ENCODE data around the gene UBE2E2. TPM values are rescaled to one million over a fixed set of nuclear protein-coding genes. Genes with fewer than 3 reads are reported as not detected.
A peak's percentile ranks its signal among the peaks of the same experiment; 100 is the strongest.
"Not testable (repeated sequence)": the region's sequence is repeated elsewhere in the genome, so short reads cannot be mapped to it uniquely, and the experiment has no call there.

Gene UBE2E2
- total RNA-seq, 2 donors from 2014 or later: 2.9 to 6.6 TPM

- ATAC-seq (replicated peaks): no peak
- H3K36me3 Mint-ChIP-seq (ENCODE audit: low read depth): no peaks in the 10 kb centered on the region
- H3K4me1 Mint-ChIP-seq: no peaks in the 10 kb centered on the region
- no peak overlapping the region for H3K27ac Mint-ChIP-seq
- peaks cover 3% of the 10 kb centered on the region for H3K27me3 Mint-ChIP-seq
- H3K4me3 Mint-ChIP-seq: no peak overlapping the region
- no peaks in the 10 kb centered on the region for H3K9me3 Mint-ChIP-seq
Measured at GRCh38 chr3:23175341-23176083, 27.6 kb upstream of the UBE2E2 start.

- not testable (repeated sequence) for H3K4me3 Mint-ChIP-seq; H3K9me3 Mint-ChIP-seq; H3K4me1 Mint-ChIP-seq; H3K36me3 Mint-ChIP-seq (ENCODE audit: low read depth); H3K27ac Mint-ChIP-seq; H3K27me3 Mint-ChIP-seq
- ATAC-seq (replicated peaks): peak; percentile 5
Measured at GRCh38 chr3:23176839-23177238, 26.3 kb upstream of the UBE2E2 start.

- H3K4me1 Mint-ChIP-seq: no peaks in the 10 kb centered on the region
- no peak overlapping the region for H3K4me3 Mint-ChIP-seq
- H3K27ac Mint-ChIP-seq: no peak overlapping the region
- H3K36me3 Mint-ChIP-seq (ENCODE audit: low read depth): no peaks in the 10 kb centered on the region
- no peak for ATAC-seq (replicated peaks)
- H3K27me3 Mint-ChIP-seq: peaks cover 5% of the 10 kb centered on the region
- no peaks in the 10 kb centered on the region for H3K9me3 Mint-ChIP-seq
Measured at GRCh38 chr3:23182996-23183513, 20.1 kb upstream of the UBE2E2 start.

GRCh38 chr3:23183731-23184130, 19.4 kb upstream of the UBE2E2 start:
- Mint-ChIP-seq H3K4me3 (no peak overlapping the region), H3K27ac (no peak overlapping the region), H3K4me1 (no peaks in the 10 kb centered on the region), H3K9me3 (no peaks in the 10 kb centered on the region), H3K27me3 (peaks cover 5% of the 10 kb centered on the region), H3K36me3 (ENCODE audit: low read depth) (no peaks in the 10 kb centered on the region)
- ATAC-seq (replicated peaks): no peak

- Mint-ChIP-seq H3K27ac (no peak overlapping the region), H3K27me3 (peaks cover 5% of the 10 kb centered on the region), H3K36me3 (ENCODE audit: low read depth) (no peaks in the 10 kb centered on the region), H3K9me3 (no peaks in the 10 kb centered on the region), H3K4me1 (no peaks in the 10 kb centered on the region), H3K4me3 (no peak overlapping the region)
- ATAC-seq (replicated peaks): no peak
Measured at GRCh38 chr3:23185861-23186260, 17.3 kb upstream of the UBE2E2 start.

DNA sequence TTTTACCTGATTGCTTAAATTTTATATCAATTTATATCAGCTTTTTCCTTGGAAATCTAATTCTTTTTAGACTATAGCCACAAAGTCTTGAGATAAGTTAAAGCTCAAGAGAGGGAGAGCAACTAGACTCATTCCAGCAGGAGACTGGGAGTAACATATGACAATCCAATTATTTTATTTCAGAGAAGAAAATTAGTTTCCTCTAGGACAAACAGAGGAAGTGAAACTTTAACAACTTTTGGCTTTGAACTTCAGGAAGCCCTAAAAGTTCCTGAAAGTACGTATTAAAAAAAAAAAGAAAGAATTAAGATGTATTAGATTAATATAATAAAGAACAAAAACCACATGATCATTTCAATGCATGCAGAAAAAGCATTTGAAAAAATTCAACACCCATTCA, 13.9 kb upstream of the UBE2E2 start:
- no peaks in the 10 kb centered on the region for H3K4me1 Mint-ChIP-seq
- H3K27me3 Mint-ChIP-seq: peaks cover 5% of the 10 kb centered on the region
- no peaks in the 10 kb centered on the region for H3K9me3 Mint-ChIP-seq
- no peak overlapping the region for H3K4me3 Mint-ChIP-seq
- no peaks in the 10 kb centered on the region for H3K36me3 Mint-ChIP-seq (ENCODE audit: low read depth)
- H3K27ac Mint-ChIP-seq: no peak overlapping the region
- no peak for ATAC-seq (replicated peaks)

- Mint-ChIP-seq H3K27me3 (peaks cover 3% of the 10 kb centered on the region), H3K9me3 (no peaks in the 10 kb centered on the region), H3K36me3 (ENCODE audit: low read depth) (no peaks in the 10 kb centered on the region)
Measured at GRCh38 chr3:23192816-23193215, 10.3 kb upstream of the UBE2E2 start.

DNA sequence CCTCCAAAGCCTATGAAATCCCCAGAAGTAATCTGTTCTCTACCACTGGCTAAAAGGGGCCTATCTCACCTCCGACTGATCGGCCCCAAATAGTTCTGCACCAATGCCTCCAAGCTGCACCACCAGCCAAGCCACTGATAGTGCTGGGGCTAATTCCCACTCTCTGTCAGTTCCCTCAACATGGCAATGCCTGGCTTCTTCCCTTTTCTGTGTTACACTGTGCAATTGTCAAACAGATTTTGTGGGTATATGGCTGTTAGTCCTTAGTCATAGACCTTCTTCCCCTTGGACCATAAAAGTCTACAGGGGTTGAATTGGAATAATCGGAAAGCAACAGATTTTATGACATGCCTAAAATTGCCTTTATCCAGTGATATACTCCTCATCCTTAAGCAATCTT, 9.3 kb upstream of the UBE2E2 start:
- H3K36me3 Mint-ChIP-seq (ENCODE audit: low read depth): no peaks in the 10 kb centered on the region
- no peak for ATAC-seq (replicated peaks)
- H3K27me3 Mint-ChIP-seq: peaks cover 3% of the 10 kb centered on the region
- no peaks in the 10 kb centered on the region for H3K9me3 Mint-ChIP-seq
- H3K4me1 Mint-ChIP-seq: no peaks in the 10 kb centered on the region
- H3K4me3 Mint-ChIP-seq: no peak overlapping the region
- H3K27ac Mint-ChIP-seq: no peak overlapping the region

More at GRCh38 chr3:23192816-23193215, 10.3 kb upstream of the UBE2E2 start:
- Mint-ChIP-seq H3K4me3 (no peak overlapping the region), H3K27ac (no peak overlapping the region), H3K4me1 (no peaks in the 10 kb centered on the region)
- no peak for ATAC-seq (replicated peaks)

GRCh38 chr3:23198801-23199200, 4.3 kb upstream of the UBE2E2 start:
- Mint-ChIP-seq H3K4me3 (no peak overlapping the region), H3K9me3 (no peaks in the 10 kb centered on the region), H3K4me1 (peaks cover 4% of the 10 kb centered on the region), H3K36me3 (ENCODE audit: low read depth) (no peaks in the 10 kb centered on the region), H3K27me3 (peaks cover 19% of the 10 kb centered on the region), H3K27ac (no peak overlapping the region)
- ATAC-seq (replicated peaks): no peak

- Mint-ChIP-seq H3K4me1 (peaks cover 9% of the 10 kb centered on the region), H3K27ac (no peak overlapping the region), H3K4me3 (no peak overlapping the region), H3K9me3 (no peaks in the 10 kb centered on the region), H3K27me3 (peaks cover 27% of the 10 kb centered on the region), H3K36me3 (ENCODE audit: low read depth) (no peaks in the 10 kb centered on the region)
- no peak for ATAC-seq (replicated peaks)
Measured at GRCh38 chr3:23199649-23200048, 3.5 kb upstream of the UBE2E2 start.

DNA sequence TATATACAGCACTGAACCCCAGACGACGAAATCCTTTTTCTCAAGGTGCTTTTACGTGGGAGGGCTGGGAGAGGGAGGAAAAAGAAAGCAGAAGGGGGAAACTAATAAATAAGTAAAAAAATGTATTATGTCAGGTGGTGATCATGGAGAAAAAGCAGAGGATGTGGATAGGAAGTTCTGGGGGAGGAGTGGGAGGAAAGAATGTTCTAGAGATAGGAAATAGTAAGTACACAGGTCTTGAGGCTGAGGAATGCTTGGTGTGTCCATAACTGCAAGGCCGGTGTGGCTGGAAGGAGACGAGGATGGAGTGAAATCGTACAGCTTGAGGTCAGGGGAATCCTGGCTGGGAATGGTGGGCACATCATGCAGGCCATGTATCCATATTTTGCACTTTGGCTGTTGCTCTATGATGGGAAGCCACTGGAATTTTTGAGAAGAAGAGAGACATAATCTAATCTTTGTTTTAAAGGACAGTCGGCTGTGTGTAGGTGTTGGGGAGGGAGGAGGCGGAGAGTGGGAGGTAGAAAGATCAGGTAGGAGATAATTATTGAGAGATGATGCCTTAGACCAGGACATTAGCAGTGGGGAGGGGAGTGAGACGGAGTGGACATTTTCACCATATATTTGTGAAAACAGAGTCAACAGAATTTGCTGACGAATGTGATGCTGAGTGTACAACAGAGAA, 1.8 kb upstream of the UBE2E2 start:
- Mint-ChIP-seq H3K9me3 (no peaks in the 10 kb centered on the region), H3K4me3 (peak overlapping the region; percentile 53), H3K27ac (no peak overlapping the region), H3K36me3 (ENCODE audit: low read depth) (no peaks in the 10 kb centered on the region), H3K4me1 (peaks cover 9% of the 10 kb centered on the region), H3K27me3 (peaks cover 26% of the 10 kb centered on the region)
- ATAC-seq (replicated peaks): no peak

GRCh38 chr3:23202203-23202920, 765 bp upstream of the UBE2E2 start:
- peak overlapping the region; percentile 53 for H3K4me3 Mint-ChIP-seq
- H3K4me1 Mint-ChIP-seq: peaks cover 9% of the 10 kb centered on the region

DNA sequence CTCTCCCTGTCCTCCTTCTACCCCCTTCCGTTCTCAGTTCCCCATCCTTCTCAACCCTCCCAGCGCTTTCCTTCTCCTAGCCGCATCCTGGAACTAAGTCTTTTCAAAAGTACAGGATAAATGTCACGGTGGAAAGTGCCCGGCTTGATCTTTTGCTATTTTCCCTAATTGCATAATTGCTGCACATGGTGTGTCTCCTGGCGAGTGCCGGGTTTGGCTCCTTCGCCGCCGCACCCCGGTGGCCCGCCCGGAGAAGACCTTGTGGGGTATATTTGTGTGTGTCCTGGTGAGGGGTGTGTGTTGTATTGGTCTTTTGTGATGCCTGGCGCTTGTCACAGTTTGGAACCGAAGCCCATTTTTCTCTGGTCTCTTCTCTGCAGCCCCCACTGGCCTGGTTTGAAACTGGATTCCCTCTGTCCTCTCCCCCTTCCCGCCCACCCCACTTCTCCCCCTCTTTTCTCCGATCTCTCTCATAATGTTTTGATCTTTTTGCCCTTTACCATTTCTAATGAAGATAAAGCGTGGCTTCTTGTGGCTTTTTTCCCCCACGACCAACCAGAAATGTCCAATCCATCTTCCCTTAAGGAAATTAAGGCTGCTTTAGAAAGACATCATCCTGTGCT, 692 bp downstream of the UBE2E2 start:
- no peak for ATAC-seq (replicated peaks)
- Mint-ChIP-seq H3K4me1 (peaks cover 9% of the 10 kb centered on the region), H3K4me3 (peak overlapping the region; percentile 84), H3K27ac (peak overlapping the region; percentile 74), H3K36me3 (ENCODE audit: low read depth) (no peaks in the 10 kb centered on the region), H3K9me3 (no peaks in the 10 kb centered on the region), H3K27me3 (peaks cover 35% of the 10 kb centered on the region)

More at GRCh38 chr3:23202203-23202920, 765 bp upstream of the UBE2E2 start:
- H3K9me3 Mint-ChIP-seq: no peaks in the 10 kb centered on the region
- H3K27me3 Mint-ChIP-seq: peaks cover 34% of the 10 kb centered on the region
- peak; percentile 40 for ATAC-seq (replicated peaks)
- no peaks in the 10 kb centered on the region for H3K36me3 Mint-ChIP-seq (ENCODE audit: low read depth)
- no peak overlapping the region for H3K27ac Mint-ChIP-seq

DNA sequence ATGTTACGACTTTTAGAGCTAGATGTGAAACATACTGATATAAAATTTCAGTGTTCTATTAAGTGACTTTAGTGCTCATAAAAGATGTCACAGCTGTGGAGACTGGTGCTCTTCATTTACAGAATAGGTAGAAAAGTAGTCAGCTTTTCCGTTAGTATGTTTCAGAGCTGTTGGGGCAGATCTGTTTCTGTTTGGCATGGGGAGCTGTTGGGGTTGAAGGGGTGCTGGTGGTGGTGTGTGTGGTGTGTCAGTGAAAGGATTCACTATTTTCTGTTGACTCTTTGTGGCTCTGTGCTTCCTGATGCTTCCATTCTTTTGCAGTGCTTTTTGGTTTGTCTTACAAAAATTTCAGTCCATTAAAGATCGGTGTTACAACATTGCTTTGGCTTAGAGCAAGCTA, 3.2 kb downstream of the UBE2E2 start:
- peaks cover 9% of the 10 kb centered on the region for H3K4me1 Mint-ChIP-seq
- no peak for ATAC-seq (replicated peaks)
- H3K27ac Mint-ChIP-seq: no peak overlapping the region
- H3K4me3 Mint-ChIP-seq: no peak overlapping the region
- peaks cover 4% of the 10 kb centered on the region for H3K9me3 Mint-ChIP-seq
- H3K36me3 Mint-ChIP-seq (ENCODE audit: low read depth): no peaks in the 10 kb centered on the region
- peaks cover 35% of the 10 kb centered on the region for H3K27me3 Mint-ChIP-seq
